Adrenal gland (tissue), 5 donors: Measurements from ENCODE around the gene GPD1.
"Not testable (repeated sequence)": the region's sequence is repeated elsewhere in the genome, so short reads cannot be mapped to it uniquely, and the experiment has no call there.

Source experiments
- POLR2A ChIP-seq, 2 donors: fragments of 450-650 bp; IDR thresholded peaks; one replicate each; pipeline ENCODE4 v1.6.1; 2017; ENCODE audit warnings: antibody characterized with exemption in 2 of 2, mild to moderate bottlenecking in 2 of 2, moderate library complexity in 1 of 2
- TF ChIP-seq, protein P1 (sequence below), 6 experiments: fragments of 450-650 bp in 4 of 6; fragments of 200-600 bp in 2 of 6; sonication (generic) in 1 of 6; IDR thresholded peaks; 1 replicate in 5 of 6; 2 replicates in 1 of 6; pipeline versions ENCODE4 v1.5.1 to v1.8.0; 2016 to 2021; ENCODE audit warnings: antibody characterized with exemption in 6 of 6, mild to moderate bottlenecking in 2 of 6, moderate library complexity in 1 of 6
- donor health status: DM: no; HTN: no; CAD: no.

DNA sequence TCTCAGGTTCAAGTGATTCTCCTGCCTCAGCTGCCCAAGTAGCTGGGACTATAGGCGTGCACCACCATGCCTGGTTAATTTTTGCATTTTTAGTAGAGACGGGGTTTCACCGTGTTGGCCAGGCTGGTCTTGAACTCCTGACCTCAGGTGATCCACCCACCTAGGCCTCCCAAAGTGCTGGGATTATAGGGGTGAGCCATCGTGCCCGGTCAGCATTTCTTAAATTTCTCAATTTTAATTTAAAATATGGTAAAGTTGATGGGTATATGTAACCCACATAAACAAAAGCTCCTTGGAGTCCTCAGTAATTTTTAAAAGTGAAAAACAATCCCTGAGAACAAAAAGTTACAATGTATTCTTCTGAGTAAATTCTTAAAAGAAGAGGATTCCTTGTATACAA is 51.1 kb downstream of the GPD1 start:
- TF ChIP-seq, protein P1, sequence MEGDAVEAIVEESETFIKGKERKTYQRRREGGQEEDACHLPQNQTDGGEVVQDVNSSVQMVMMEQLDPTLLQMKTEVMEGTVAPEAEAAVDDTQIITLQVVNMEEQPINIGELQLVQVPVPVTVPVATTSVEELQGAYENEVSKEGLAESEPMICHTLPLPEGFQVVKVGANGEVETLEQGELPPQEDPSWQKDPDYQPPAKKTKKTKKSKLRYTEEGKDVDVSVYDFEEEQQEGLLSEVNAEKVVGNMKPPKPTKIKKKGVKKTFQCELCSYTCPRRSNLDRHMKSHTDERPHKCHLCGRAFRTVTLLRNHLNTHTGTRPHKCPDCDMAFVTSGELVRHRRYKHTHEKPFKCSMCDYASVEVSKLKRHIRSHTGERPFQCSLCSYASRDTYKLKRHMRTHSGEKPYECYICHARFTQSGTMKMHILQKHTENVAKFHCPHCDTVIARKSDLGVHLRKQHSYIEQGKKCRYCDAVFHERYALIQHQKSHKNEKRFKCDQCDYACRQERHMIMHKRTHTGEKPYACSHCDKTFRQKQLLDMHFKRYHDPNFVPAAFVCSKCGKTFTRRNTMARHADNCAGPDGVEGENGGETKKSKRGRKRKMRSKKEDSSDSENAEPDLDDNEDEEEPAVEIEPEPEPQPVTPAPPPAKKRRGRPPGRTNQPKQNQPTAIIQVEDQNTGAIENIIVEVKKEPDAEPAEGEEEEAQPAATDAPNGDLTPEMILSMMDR (IDR thresholded peaks at IDR 0.05): not testable (repeated sequence)
- TF ChIP-seq POLR2A (IDR thresholded peaks at IDR 0.05): not testable (repeated sequence)
